Cerebellar cortex (tissue), 1 donor: ENCODE measurements around the gene TNFRSF18.

Source experiments
- DNase-seq: peaks from one replicate; pipeline ENCODE4 v3.0.0-alpha.2; 2015; ENCODE audit warnings: low spot score

Gene TNFRSF18

DNA sequence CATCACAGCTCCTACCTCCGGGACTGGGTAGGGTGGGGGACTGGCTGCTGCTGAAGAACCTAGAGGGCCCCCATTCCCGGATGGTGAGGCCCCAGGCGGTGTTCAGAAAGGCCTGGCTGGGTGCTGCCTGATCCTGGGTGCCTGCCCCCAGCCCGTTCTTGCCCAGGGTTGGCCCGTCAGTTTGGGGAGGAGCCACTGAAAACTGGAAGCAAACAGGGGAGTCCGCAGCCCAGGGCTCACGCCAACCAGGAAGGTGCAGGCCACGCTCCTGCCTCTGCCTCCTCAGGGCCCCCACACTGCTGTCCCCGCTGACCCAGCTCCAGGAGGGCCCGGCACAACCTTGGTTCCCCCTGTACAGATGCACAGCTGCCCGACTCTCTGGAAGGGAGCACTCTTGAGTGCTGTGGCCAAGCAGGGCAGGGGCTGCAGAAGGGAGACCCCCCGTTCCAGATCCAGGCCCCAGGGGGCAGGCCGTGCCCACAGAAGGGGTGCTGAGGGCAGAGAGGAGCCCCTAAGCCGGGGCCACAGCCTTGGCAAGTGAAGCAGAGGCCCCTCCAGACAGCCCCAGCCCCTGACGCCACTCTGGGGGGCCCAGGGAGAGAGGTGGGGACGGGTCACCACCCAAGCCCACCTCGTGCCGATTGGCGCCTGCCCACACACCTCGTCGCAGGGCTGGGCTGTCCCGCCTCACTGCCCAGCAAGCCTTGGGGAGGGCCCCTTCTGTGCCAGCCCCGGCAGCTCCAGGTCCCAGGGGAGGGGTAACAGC is 34.6 kb upstream of the TNFRSF18 start:
- no peak for DNase-seq

DNA sequence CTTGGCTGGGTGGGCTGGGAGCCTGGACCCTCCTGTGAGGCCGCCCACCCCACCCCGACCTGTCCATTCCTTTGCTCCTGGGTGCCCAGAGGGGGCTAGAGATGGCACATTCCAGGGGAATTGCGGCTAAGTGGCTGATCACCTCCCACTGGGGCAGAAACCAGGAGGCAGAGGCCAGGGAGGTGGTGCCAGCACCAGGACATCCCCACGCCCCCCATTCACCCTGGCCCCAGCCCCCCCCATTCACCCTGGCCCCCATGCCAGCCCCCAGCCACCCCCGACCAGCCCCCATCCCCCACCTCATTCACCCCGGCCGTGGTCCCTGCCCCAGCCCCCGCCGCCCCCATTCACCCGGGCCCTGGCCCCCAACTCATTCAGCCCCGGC is 33.9 kb upstream of the TNFRSF18 start:
- DNase-seq = no peak

DNA sequence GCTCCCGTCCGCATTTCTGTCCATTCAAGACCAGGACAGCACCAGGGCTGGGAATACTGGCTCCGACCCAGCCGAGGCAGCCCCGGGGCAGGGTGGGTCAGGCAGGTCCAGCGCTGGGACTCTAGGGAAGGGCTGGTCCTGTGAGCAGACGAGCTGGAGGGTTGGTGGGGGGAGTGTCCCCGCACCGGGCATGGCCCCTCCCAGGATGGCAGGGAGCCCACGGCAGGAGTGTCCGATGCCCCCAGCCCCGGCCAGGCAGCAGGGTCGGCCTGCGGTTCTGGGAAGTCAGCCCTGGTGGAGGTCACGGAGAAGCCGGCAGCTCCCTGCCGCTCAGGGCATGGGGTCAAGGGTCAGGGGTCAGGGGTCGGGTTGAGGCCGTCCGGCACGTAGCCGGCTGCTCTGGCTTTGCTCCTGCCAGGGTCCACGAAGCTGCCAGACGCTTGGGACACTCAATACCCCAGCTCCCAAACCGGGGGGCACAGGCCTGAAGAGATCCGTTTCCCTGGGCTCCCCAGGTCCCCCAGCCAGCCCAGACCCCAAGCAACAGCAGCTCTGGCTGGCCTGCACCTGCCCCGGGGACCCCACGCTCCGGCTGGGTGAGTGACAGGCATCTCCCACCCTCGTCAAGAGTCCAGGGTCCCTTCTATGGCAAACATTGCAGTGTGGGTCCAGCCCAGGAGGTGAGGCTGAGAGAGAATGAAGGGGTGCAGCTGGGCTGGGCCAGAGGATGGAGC is 33.4 kb upstream of the TNFRSF18 start:
- no peak for DNase-seq

DNA sequence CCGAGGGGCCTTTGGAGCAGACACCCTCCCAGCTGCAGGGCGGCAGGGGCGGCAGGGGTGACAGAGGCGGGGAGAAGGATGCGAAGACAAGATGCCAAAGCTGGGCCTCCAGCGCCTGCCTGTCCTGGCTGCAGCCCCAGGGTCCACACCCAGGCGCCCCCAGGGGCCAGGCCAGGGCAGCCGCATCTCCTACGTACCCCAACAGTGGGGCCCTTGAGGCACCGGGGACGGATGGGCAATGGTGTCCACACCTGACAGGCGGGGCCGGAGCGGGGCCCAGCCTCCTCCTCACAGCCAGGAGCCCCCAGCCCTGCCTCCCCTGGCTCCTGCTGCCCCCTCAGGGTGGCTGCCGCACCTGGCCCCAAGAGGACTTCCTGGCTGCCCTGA is 32.8 kb upstream of the TNFRSF18 start:
- no peak for DNase-seq

DNA sequence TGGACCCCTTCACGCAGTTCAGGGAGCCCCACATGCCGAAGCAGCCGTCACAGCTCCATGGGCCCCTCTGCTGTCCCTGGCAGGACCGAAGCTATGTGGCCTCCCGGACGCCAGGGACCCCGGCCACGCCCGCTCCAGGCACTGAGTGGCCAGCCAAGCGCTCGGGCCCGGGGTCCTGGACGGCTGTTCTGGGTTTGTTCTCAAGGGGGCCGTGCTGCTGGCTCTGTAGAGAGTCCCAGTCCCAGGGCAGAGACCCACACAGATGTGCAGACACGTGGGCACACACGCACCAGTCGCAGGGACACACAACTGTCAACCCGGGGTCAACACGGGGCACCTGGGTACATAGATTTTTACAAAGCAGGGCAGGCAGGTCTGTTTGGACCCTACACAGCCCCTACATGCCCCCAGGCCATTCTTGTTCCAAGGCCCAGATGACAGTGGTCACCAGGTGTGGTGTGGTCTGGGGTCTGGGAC is 32.3 kb upstream of the TNFRSF18 start:
- no peak for DNase-seq

DNA sequence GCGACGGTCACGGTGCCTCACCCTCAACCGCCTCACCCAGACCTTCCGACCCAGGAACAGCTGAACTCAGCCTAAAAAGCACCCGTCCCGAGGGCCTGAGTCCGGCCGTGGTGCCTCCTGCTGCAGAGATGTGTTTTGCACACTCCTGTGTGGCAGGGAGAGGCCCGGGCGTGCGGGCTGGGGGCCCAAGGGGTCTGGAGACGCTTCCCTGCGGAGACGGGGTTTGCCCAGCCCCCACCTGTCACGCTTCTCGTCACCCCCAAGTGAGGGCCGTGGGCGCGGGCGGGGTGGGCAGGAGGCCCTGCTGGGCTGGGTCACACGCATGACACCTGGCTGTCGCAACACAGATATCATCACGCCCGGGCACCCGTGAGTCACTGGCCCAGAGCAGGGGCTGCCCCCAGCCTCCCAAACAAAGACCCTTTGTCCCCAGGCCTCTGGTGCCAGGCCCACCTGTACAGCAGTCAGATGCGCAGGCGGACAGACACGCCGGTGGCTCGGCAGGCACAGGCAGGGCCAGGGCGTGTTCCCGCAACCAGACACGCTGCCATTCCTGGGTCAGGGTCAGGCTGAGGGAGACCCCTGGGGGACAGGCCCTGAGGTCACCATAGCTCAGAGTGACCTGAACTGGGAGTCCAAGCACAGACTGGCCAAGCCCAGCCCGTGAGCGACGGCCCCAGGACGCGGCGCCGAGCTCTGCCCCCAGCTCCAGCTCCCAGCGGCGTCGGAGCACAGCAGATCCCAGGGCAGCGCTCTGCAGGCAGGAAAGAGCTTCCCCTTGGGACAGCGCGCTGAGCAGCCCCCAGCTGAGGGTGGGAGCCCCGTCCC is 31.7 kb upstream of the TNFRSF18 start:
- no peak for DNase-seq

- no peak for DNase-seq
These were observed 30.8 kb upstream of the TNFRSF18 start for GRCh38 chr1:1236945-1237873.

- DNase-seq = no peak
These were observed 29.9 kb upstream of the TNFRSF18 start for GRCh38 chr1:1236176-1236763.

DNA sequence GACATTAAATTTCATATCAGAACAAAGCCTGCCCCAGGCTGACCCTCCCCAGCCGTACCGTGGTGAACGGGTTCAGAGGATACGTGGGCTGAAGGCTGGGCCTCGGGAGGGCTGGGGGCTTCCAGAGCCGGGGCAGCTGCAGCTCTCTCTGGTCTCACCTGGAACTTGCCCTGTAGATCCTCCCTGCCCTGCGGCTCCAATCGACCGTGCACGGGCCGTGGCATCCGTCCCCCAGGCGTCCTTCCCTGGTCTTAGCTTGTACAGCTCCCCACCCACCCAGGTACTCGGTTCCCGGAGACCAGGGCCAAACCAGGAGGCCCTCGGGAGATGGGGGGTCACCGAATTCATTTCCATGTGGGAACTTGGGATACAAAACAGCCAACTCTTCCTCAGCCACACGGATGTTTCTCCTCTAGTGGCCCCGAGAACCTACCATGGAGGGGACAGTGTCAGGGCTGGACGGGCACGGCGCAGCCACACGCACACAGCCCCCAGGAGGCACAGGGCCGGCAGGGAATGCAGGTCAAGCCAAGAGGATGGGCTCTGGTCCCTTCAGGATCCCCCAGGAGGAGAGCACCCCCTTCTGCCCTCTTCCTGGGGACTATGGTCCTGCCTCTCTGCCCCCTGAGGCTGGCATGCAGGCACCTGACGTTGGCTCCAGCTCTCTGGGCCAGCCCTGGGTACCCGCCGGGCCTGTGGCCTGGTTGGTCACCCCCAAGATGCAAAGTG is 28.8 kb upstream of the TNFRSF18 start:
- DNase-seq = no peak

DNA sequence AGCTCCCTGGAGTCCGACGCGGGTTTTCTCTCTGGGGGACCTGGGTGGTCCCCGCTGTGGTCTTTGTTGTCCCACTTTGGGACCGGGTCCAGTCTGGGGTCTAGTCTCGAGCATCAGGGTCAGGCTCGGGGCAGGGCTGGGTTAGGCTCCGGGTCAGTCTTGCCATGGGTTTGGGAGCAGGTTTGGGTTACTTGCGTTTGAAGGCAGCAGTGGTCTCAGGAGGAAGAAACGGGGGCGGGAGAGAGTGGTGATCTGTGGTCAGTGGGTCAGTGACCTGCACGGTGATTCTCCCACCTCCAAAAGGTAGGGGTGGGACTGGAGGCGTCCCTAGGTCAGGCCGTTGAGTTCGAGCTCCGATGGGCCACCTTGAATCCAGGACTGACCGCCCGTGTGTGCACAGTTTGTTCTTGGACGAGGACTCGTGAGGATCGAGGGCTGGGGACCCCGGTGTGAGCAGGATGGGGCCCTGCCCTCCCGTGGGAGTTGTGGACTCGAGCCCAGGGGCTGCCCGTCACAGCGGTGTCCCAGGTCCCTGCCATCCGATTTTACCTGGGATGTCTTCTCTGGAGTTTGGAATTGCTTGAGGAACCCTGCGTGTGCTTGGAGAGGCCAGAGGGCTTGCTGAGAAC is 27.9 kb upstream of the TNFRSF18 start:
- no peak for DNase-seq

DNA sequence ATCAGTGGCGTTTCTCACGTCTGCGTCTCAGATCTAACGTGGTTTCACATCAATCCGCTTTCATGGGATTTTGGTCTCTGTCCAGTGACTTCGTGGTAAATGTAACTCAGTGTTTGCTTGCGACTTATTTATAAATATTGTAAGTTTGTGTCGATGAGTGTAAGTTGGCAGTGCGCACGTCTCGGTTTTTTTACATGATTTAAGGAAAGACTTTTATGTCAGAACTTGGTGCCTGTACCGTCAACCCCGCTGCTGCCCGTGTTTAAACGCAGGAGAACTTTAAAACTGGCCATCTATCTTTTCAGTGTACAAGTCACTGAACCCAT is 27.1 kb upstream of the TNFRSF18 start:
- no peak for DNase-seq

- DNase-seq = no peak
These were observed 26.6 kb upstream of the TNFRSF18 start for GRCh38 chr1:1232796-1233566.

- DNase-seq = no peak
These were observed 25.9 kb upstream of the TNFRSF18 start, which contains the start of gene B3GALT6 for GRCh38 chr1:1232208-1232795. B3GALT6 (plus strand) TSS chr1:1232237; CDS start chr1:1232279, 42 bp downstream.

DNA sequence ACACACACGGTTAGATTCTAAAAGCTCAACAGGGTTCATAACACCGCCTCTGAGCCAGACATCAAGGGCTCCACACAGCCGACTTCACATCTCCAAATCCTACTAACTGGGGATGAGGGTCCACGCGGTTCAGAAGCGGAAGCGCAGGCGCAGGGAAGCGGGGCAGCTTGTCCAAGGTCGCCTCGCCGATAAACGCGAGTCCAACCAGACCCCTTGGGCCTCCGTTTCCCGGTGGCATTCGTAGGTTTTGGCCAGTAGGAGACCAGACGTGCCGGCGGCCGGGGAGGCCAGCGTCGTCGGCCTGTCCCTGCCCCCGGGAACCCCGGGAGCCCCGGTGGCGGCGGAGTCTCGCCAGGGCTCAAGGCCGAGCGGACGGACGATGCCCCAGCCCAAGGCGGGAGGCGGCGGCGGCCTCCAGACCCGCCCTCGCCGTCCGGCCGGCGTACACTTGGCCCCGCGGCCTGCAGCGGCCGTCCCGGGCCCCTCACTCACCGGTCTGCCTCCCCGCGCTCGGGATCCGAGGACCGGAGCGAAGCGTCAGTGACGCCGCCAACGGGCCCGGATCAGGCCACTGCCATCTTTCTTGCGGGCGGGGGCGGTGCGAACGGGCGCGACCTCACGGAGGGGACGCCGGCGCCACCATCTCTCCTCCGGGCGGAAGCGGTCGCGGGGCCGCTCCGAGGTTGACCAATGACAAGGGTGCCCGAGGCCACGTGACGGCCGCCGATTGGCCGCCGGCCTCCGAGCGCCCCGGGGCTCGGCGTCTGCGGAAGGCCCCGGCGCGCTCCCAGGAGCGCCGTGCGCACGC is 25.2 kb upstream of the TNFRSF18 start, which contains the start of gene SDF4:
Gene SDF4 (minus strand): TSS at position 602 of the 808 bp plus-strand sequence. CDS start 3,229 bp downstream, outside the sequence.
- peak; percentile 93 for DNase-seq

DNA sequence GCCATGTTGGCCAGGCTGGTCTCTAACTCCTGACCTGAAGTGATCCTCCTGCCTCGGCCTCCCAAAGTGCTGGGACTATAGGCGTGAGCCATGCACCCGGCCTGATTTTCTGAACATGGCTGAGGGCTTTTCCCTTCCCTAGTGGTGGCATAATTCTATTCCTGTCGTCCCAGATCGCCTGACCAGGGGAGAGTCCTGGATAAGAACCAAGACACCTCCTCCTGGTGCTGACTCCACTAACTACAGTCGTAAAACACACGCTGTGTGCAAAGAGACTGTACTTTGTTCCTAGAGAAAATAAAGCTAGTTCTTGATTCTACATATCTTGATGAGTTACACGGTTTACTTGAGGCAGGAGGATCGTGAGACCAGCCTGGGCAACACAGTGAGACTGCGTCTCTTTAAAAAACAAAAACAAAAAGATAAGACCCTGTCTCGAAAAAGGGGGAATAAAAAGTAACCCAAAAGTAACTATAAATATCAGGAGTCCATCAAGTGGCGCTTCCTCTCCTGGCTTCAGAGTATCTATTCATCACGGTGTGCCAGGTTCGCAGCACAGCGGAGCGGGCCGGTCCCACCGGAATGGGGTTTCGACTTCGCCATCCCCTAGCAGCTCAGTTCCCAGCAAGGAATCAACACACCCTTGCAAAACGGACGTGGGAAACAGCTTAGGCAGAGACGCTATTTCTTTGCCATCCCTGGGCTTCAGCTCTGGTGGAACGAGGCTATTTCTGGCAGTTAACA is 24.4 kb upstream of the TNFRSF18 start:
- no peak for DNase-seq

GRCh38 chr1:1229770-1230169 is 23.4 kb upstream of the TNFRSF18 start:
- DNase-seq = no peak
